CD14-positive monocyte (primary cell): ENCODE results near the gene TPD52L1. TPM values are rescaled to one million over a fixed set of nuclear protein-coding genes. Genes with fewer than 3 reads are reported as not detected.

ENCODE experiments used
- DNase-seq, 3 donors: peaks; one replicate each; pipeline ENCODE4 v3.0.0-alpha.2; 2011 to 2022
- H2AFZ ChIP-seq: 2 replicates; pipeline ENCODE4 v1.6.0; 2012; ENCODE audit warnings: mild to moderate bottlenecking, low read depth, low read length, inconsistent platforms; ENCODE audit not compliant: insufficient read depth, poor library complexity, severe bottlenecking
- H3K27ac ChIP-seq, 2 donors: 1 replicate in 1 of 2; 2 replicates in 1 of 2; pipeline ENCODE4 v1.5.1; 2012 to 2013; ENCODE audit warnings: low read length in 2 of 2, control low read depth in 1 of 2, inconsistent platforms in 1 of 2, low read depth in 1 of 2, mild to moderate bottlenecking in 1 of 2
- H3K27me3 ChIP-seq, 2 donors: one replicate each; pipeline versions ENCODE4 v1.6.0 to v1.6.1; 2011 to 2013; ENCODE audit warnings: low read length in 2 of 2; ENCODE audit not compliant: control insufficient read depth in 2 of 2, insufficient read depth in 2 of 2
- H3K36me3 ChIP-seq, 2 donors: replicated peaks in 1 of 2; 1 replicate in 1 of 2; 2 replicates in 1 of 2; pipeline versions ENCODE4 v1.5.1 to v1.6.1; 2012 to 2013; ENCODE audit warnings: low read length in 2 of 2, control low read depth in 1 of 2, inconsistent platforms in 1 of 2, mild to moderate bottlenecking in 1 of 2; ENCODE audit not compliant: insufficient read depth in 2 of 2, control insufficient read depth in 1 of 2
- H3K4me1 ChIP-seq, 2 donors: 1 replicate in 1 of 2; 2 replicates in 1 of 2; pipeline versions ENCODE4 v1.5.1 to v1.6.1; 2012 to 2013; ENCODE audit warnings: low read length in 2 of 2, control low read depth in 1 of 2, inconsistent platforms in 1 of 2, mild to moderate bottlenecking in 1 of 2, moderate library complexity in 1 of 2; ENCODE audit not compliant: insufficient read depth in 2 of 2, control insufficient read depth in 1 of 2
- H3K4me2 ChIP-seq: replicated peaks from 2 replicates; pipeline ENCODE3; 2012; ENCODE audit warnings: low read length, moderate library complexity, mild to moderate bottlenecking; ENCODE audit not compliant: poor library complexity, severe bottlenecking; ENCODE audit errors: extremely low read depth
- H3K4me3 ChIP-seq, 3 experiments: fragments of 200-600 bp in 1 of 3; sonication (generic) in 1 of 3; replicated peaks in 1 of 3; 1 replicate in 2 of 3; 2 replicates in 1 of 3; pipeline ENCODE4 v1.5.1; 2011 to 2013; ENCODE audit warnings: low read length in 3 of 3, mild to moderate bottlenecking in 3 of 3, control low read depth in 2 of 3, low read depth in 2 of 3, inconsistent platforms in 1 of 3, moderate library complexity in 1 of 3
- H3K79me2 ChIP-seq: 2 replicates; pipeline ENCODE4 v1.6.0; 2012; ENCODE audit warnings: mild to moderate bottlenecking, control low read depth, inconsistent platforms, low read length, moderate library complexity; ENCODE audit not compliant: insufficient read depth
- H3K9ac ChIP-seq: 2 replicates; pipeline ENCODE4 v1.6.0; 2017; ENCODE audit warnings: low read length, mild to moderate bottlenecking; ENCODE audit not compliant: insufficient read depth, poor library complexity, severe bottlenecking
- H3K9me3 ChIP-seq, 2 donors: replicated peaks in 1 of 2; 1 replicate in 1 of 2; 2 replicates in 1 of 2; pipeline versions ENCODE4 v1.5.1 to v1.6.1; 2012 to 2013; ENCODE audit warnings: low read length in 2 of 2, control low read depth in 1 of 2; ENCODE audit not compliant: control insufficient read depth in 1 of 2, insufficient read depth in 1 of 2
- H4K20me1 ChIP-seq: 2 replicates; pipeline ENCODE4 v1.6.0; 2012; ENCODE audit warnings: mild to moderate bottlenecking, low read length, control low read depth, moderate library complexity; ENCODE audit not compliant: insufficient read depth
- H3K27ac Mint-ChIP-seq, 7 donors: one replicate each; pipeline ENCODE4 v1.8.0; 2020; ENCODE audit warnings: mild to moderate bottlenecking in 7 of 7, mixed read lengths in 7 of 7, moderate library complexity in 6 of 7, inconsistent platforms in 2 of 7
- H3K27me3 Mint-ChIP-seq, 3 donors: one replicate each; pipeline ENCODE4 v1.8.0; 2021 to 2022; ENCODE audit warnings: low read depth in 3 of 3, mild to moderate bottlenecking in 3 of 3, mixed read lengths in 3 of 3, moderate library complexity in 3 of 3, inconsistent platforms in 1 of 3
- H3K36me3 Mint-ChIP-seq, 2 donors: one replicate each; pipeline ENCODE4 v1.8.0; 2020; ENCODE audit warnings: mixed read lengths in 2 of 2, inconsistent platforms in 1 of 2, mild to moderate bottlenecking in 1 of 2
- H3K4me1 Mint-ChIP-seq: one replicate; pipeline ENCODE4 v1.8.0; 2020; ENCODE audit warnings: mild to moderate bottlenecking, mixed read lengths
- H3K4me3 Mint-ChIP-seq, 2 donors: one replicate each; pipeline ENCODE4 v1.8.0; 2020; ENCODE audit warnings: mild to moderate bottlenecking in 2 of 2, mixed read lengths in 2 of 2, moderate library complexity in 1 of 2
- H3K9me3 Mint-ChIP-seq, 7 donors: one replicate each; pipeline ENCODE4 v1.8.0; 2020 to 2022; ENCODE audit warnings: mixed read lengths in 7 of 7, mild to moderate bottlenecking in 6 of 7, moderate library complexity in 6 of 7, inconsistent platforms in 2 of 7
- CTCF ChIP-seq: fragments of 200-600 bp; IDR thresholded peaks from one replicate; pipeline ENCODE4 v1.8.0; 2022; ENCODE audit warnings: antibody characterized with exemption, mild to moderate bottlenecking
- WGBS: methylation state at CpG from one replicate; pipeline ENCODE4 v1.1.5; 2013; ENCODE audit warnings: missing lambda C conversion rate; ENCODE audit not compliant: insufficient coverage; 5-methylcytosine and 5-hydroxymethylcytosine counted together
- intact Hi-C, 2 donors: fragments of 100-400 bp; cut with micrococcal nuclease; formaldehyde crosslinking; loops; one replicate each; pipeline versions ENCODE4 v1.15.0 to v1.15.1; 2023
- polyA plus RNA-seq, 3 donors: library from polyadenylated mRNA; depleted of rRNA in 1 of 3; unstranded in 2 of 3; stranded (reverse) in 1 of 3; fragments of 300-500 nt in 2 of 3; fragments of >200 nt in 1 of 3; fragmentation: Illumina TruSeq in 2 of 3; gene quantifications; 1 replicate in 2 of 3; 2 replicates in 1 of 3; pipeline ENCODE4 v1.2.3, GENCODE V29; 2012 to 2021

Gene TPD52L1
- polyA plus RNA-seq, 3 donors = not detected

DNA sequence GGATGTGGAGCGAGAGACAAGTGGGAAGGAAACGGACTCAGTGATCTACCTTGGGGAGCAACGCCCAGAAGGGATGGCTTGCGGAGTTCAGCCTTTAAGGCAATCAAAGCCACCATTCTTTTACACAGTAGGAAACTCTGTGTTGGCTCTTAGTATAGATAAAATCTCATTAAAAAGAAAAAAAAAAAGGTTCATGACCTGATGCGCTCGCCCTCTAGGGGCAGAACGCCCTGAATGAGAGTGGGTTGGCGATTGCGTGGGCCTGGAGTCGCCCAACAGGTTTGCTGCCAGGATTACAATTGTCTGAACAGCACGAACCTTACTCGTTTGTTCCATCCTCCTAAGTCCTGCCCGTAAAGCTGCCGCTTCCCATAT lies 1.2 kb downstream of the TPD52L1 start:
- Histone ChIP-seq H3K79me2 (no peaks in the 10 kb centered on the region), H3K9ac (no peak overlapping the region), H4K20me1 (no peaks in the 10 kb centered on the region), H3K9me3 (no peaks in the 10 kb centered on the region), H3K27me3 (peaks cover 5 to 22% of the 10 kb centered on the region in 2 donors), H3K4me3 (peak overlapping the region in 2 of 3 experiments; percentile 45 to 77), H3K4me2 (peak overlapping the region; percentile 84), H2AFZ (peak overlapping the region; percentile 80), H3K36me3 (no peaks in the 10 kb centered on the region), H3K4me1 (peaks cover 15 to 16% of the 10 kb centered on the region in 2 donors), H3K27ac (no peak overlapping the region)
- no peak overlapping the region for H3K27ac Mint-ChIP-seq
- intact Hi-C loops = no loop called here
- peaks cover 23 to 34% (median 24%) of the 10 kb centered on the region in 3 donors for H3K27me3 Mint-ChIP-seq
- peaks cover 0 to 6% (median 2%) of the 10 kb centered on the region in 7 donors for H3K9me3 Mint-ChIP-seq
- H3K4me3 Mint-ChIP-seq = peak overlapping the region; percentile 81 to 92
- peaks cover 14% of the 10 kb centered on the region for H3K4me1 Mint-ChIP-seq
- 55% methylated on average over 6 of the region's 14 CpGs for WGBS
- no peak for DNase-seq
- H3K36me3 Mint-ChIP-seq = no peaks in the 10 kb centered on the region
- peak; percentile 31 for TF ChIP-seq CTCF

GRCh38 chr6:125155344-125155743 lies 1.8 kb downstream of the TPD52L1 start:
- H3K4me1 ChIP-seq = peaks cover 15 to 16% of the 10 kb centered on the region in 2 donors
- no peaks in the 10 kb centered on the region for H3K9me3 ChIP-seq
- H3K4me3 ChIP-seq = no peak overlapping the region
- H4K20me1 ChIP-seq = no peaks in the 10 kb centered on the region
- peaks cover 5 to 22% of the 10 kb centered on the region in 2 donors for H3K27me3 ChIP-seq
- no peak overlapping the region for H3K9ac ChIP-seq
- intact Hi-C loops = no loop called here
- H3K36me3 ChIP-seq = no peaks in the 10 kb centered on the region
- peaks cover 0 to 6% (median 5%) of the 10 kb centered on the region in 7 donors for H3K9me3 Mint-ChIP-seq
- no peak for DNase-seq
- peaks cover 21 to 32% (median 23%) of the 10 kb centered on the region in 3 donors for H3K27me3 Mint-ChIP-seq
- no peaks in the 10 kb centered on the region for H3K79me2 ChIP-seq
- no peak for TF ChIP-seq CTCF
- peak overlapping the region; percentile 22 for H2AFZ ChIP-seq
- H3K4me1 Mint-ChIP-seq = peaks cover 14% of the 10 kb centered on the region
- H3K4me3 Mint-ChIP-seq = no peak overlapping the region
- WGBS = no CpG with 5 or more reads among the region's 2 CpGs
- H3K36me3 Mint-ChIP-seq = no peaks in the 10 kb centered on the region
- no peak overlapping the region for H3K27ac ChIP-seq
- no peak overlapping the region for H3K27ac Mint-ChIP-seq
- H3K4me2 ChIP-seq = no peak overlapping the region
